Lower lobe of right lung (tissue), 2 donors: ENCODE results near the gene FAM124B. TPM values are rescaled to one million over a fixed set of nuclear protein-coding genes. Genes with fewer than 3 reads are reported as not detected.

Source experiments
- ATAC-seq, 2 donors: fragments of 200-7000 bp; cut with Tn5 transposase; one replicate each; pipeline ENCODE4 v1.9.1; 2020 to 2022; ENCODE audit warnings: mild to moderate bottlenecking in 2 of 2, moderate library complexity in 2 of 2
- DNase-seq: peaks from one replicate; pipeline ENCODE4 v3.0.0-alpha.2; 2020
- H3K27ac ChIP-seq: fragments of 200-600 bp; one replicate; pipeline ENCODE4 v1.8.0; 2022
- H3K27me3 ChIP-seq: fragments of 200-600 bp; one replicate; pipeline ENCODE4 v1.8.0; 2022; ENCODE audit warnings: low read depth
- H3K36me3 ChIP-seq: fragments of 200-600 bp; one replicate; pipeline ENCODE4 v1.8.0; 2022; ENCODE audit warnings: mild to moderate bottlenecking
- H3K4me1 ChIP-seq: fragments of 200-600 bp; one replicate; pipeline ENCODE4 v1.8.0; 2022
- H3K4me3 ChIP-seq: fragments of 200-600 bp; one replicate; pipeline ENCODE4 v1.8.0; 2022; ENCODE audit warnings: mild to moderate bottlenecking
- H3K9me3 ChIP-seq: fragments of 200-600 bp; one replicate; pipeline ENCODE4 v1.8.0; 2022
- intact Hi-C: fragments of 100-400 bp; cut with DNase I; formaldehyde crosslinking; loops from one replicate; pipeline ENCODE4 v1.11.0; 2022
- total RNA-seq: library from RNA; stranded (reverse); fragmentation: NEBNext Ultra II Directional; extraction: Animal tissue kit (Norgen Biotek cat#: 25700); gene quantifications from one replicate; pipeline ENCODE4 v1.2.1, GENCODE V29; 2021
- TF ChIP-seq, protein P1 (sequence below): fragments of 200-600 bp; IDR thresholded peaks from one replicate; pipeline ENCODE4 v1.8.0; 2022; ENCODE audit warnings: antibody characterized with exemption, mild to moderate bottlenecking
- donor health status: DM: no; HTN: yes; CAD: no; lungs with severe emphysema.

The FAM124B gene
- total RNA-seq, 1 donor from 2014 or later: 4.8 TPM

DNA sequence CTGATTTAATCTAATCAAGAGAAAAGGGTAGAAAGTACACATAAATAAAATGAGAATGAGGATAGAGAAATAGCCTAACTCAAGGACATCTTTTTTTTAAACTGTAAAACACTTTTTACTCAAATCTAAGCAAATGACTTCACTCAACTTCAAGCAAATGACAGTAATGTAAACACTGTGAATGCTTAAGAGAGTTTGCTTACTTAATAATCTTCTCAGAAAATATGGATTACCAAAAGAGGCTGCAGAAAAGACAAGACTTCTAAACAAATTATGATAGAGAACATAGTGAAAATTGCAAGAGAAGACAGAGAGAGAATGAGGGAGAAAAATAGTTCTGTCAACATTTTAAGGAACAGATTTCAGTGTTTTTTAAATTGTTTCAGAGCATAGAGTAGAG lies 52.5 kb downstream of the FAM124B start:
- ATAC-seq: no peak

DNA sequence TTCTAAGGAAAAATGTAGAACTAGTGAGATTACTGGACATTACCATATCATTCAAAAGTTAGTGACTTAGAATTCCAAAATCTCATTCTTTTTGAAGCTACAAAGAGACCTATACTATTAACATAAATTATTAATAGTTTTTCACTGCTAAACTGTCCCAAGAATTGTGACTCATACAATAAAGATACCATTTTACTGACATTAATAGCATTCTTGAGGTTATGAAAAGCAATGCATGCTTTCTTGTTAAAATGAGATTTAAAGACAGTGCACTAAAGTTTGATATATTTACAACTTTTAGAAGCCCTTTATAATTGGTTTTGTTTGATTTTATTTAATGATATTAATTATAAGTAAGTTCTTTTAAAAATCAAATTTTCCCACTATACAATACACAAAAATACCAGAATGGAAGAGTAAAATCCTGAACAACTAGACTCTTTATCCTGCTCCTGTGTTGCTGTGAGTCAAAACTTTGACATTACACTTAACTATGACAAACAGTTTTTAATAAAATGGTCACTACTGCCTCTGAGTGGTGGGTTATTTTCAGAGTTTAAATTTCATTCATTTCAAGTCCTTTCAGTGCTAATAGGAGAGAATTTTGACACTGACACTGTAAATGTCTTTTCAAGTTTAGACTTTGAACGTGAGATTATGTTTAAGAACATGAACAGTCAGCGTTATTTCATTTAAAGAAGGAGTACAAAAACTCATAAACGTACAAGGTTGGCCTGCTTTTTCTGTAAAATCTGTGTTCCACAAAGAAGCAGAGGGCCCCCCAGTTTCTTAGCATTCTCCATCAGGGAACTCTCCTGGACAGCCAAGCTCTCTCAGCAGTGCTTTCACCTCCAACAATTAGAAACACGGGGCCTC lies 54.5 kb downstream of the FAM124B start:
- H3K27me3 ChIP-seq: no peaks in the 10 kb centered on the region
- no peaks in the 10 kb centered on the region for H3K36me3 ChIP-seq
- no peak for ATAC-seq
- H3K9me3 ChIP-seq: no peaks in the 10 kb centered on the region
- intact Hi-C loops: no loop called here
- H3K4me1 ChIP-seq: no peaks in the 10 kb centered on the region
- H3K27ac ChIP-seq: no peak overlapping the region
- DNase-seq: no peak
- TF ChIP-seq, protein P1, sequence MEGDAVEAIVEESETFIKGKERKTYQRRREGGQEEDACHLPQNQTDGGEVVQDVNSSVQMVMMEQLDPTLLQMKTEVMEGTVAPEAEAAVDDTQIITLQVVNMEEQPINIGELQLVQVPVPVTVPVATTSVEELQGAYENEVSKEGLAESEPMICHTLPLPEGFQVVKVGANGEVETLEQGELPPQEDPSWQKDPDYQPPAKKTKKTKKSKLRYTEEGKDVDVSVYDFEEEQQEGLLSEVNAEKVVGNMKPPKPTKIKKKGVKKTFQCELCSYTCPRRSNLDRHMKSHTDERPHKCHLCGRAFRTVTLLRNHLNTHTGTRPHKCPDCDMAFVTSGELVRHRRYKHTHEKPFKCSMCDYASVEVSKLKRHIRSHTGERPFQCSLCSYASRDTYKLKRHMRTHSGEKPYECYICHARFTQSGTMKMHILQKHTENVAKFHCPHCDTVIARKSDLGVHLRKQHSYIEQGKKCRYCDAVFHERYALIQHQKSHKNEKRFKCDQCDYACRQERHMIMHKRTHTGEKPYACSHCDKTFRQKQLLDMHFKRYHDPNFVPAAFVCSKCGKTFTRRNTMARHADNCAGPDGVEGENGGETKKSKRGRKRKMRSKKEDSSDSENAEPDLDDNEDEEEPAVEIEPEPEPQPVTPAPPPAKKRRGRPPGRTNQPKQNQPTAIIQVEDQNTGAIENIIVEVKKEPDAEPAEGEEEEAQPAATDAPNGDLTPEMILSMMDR: no peak
- no peak overlapping the region for H3K4me3 ChIP-seq

More for the DNA sequence above, 52.5 kb downstream of the FAM124B start:
- H3K9me3 ChIP-seq: no peaks in the 10 kb centered on the region
- no peak overlapping the region for H3K4me3 ChIP-seq
- intact Hi-C loops: no loop called here
- TF ChIP-seq, protein P1: no peak
- DNase-seq: no peak
- H3K36me3 ChIP-seq: no peaks in the 10 kb centered on the region
- H3K27ac ChIP-seq: no peak overlapping the region
- no peaks in the 10 kb centered on the region for H3K27me3 ChIP-seq
- no peaks in the 10 kb centered on the region for H3K4me1 ChIP-seq

DNA sequence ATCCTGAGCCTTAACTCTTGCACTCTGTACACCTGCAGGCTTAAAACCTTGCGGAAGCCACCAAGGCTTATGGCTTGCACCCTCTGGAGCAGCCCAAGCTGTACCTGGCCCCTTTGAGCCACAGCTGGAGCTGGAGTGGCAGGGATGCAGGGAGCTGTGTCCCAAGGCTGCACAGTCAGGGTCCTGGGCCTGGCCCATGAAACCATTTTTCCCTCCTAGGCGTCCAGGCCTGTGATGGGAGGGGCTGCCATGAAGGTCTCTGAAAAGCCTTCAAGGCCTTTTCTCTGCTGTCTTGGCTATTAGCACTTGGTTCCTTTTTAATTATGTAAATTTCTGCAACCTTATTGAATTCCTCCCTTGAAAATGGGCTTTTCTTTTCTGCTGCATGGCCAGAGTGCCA lies 56.4 kb downstream of the FAM124B start:
- no peak for ATAC-seq
- no peaks in the 10 kb centered on the region for H3K36me3 ChIP-seq
- intact Hi-C loops: no loop called here
- TF ChIP-seq, protein P1: no peak
- H3K27me3 ChIP-seq: no peaks in the 10 kb centered on the region
- H3K9me3 ChIP-seq: no peaks in the 10 kb centered on the region
- no peak for DNase-seq
- no peak overlapping the region for H3K4me3 ChIP-seq
- no peak overlapping the region for H3K27ac ChIP-seq
- no peaks in the 10 kb centered on the region for H3K4me1 ChIP-seq

DNA sequence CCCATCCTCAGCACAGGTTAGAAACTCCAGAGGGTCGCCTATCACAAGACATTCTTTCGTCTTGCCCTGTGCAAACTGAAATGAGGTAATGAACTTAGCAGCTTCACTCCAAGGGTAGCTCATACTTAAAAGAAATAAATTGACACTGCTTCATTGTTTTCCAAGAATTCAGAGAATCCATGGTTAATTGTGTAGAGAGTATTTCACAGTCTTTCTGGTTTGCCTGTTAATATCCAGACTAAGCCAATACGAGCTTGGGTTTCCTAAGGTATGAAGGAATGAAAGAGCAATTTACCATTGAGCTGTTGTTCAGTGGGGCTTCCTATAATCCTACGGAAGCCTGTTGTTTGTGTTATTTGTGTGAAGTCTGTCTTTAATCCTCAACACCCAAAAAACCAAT lies 58.7 kb downstream of the FAM124B start:
- no peak overlapping the region for H3K27ac ChIP-seq
- DNase-seq: no peak
- intact Hi-C loops: no loop called here
- ATAC-seq: no peak
- TF ChIP-seq, protein P1: no peak
- H3K4me3 ChIP-seq: no peak overlapping the region
- no peaks in the 10 kb centered on the region for H3K27me3 ChIP-seq
- no peaks in the 10 kb centered on the region for H3K9me3 ChIP-seq
- H3K4me1 ChIP-seq: no peaks in the 10 kb centered on the region
- H3K36me3 ChIP-seq: no peaks in the 10 kb centered on the region

DNA sequence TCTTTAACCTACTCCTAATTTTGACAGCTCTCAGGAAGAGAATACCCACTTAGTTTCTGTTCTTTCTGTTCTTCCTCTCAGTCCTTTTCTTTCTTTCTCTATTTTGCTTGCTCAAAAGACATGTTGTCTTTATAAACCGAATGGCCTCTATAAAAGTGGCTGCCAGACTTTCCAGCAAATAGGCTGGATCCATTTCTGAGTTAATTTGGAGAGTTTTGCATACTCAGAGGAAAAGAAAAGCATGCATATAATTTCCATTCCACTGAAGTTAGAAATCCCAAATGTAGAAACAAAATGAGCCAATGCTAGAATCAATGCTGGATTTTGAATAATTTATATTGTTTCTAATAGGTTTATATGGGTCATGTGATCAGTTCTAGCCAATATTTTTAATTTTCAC lies 65.9 kb downstream of the FAM124B start:
- intact Hi-C loops: no loop called here
- H3K36me3 ChIP-seq: no peaks in the 10 kb centered on the region
- TF ChIP-seq, protein P1: no peak
- no peak overlapping the region for H3K27ac ChIP-seq
- H3K9me3 ChIP-seq: no peaks in the 10 kb centered on the region
- ATAC-seq (no peak), DNase-seq (no peak)
- no peak overlapping the region for H3K4me3 ChIP-seq
- H3K27me3 ChIP-seq: no peaks in the 10 kb centered on the region
- no peaks in the 10 kb centered on the region for H3K4me1 ChIP-seq
